Measurements from ENCODE around the gene ITPR3.

The ITPR3 gene

DNA sequence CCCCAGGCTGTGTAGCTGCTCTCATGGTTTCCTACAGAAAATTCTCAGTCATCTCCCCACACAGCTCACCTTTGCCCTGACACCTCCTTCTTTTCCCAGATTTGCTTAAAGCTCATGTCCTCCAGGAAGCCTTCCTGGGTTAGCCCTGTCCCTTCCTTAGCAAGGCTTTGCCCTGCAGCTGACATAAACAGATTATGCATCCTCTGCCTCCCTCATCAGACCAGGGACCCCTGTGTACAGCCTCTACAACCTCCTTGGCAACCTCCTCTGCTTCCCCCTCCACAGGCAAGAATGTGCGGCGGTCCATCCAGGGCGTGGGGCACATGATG, 50.6 kb downstream of the ITPR3 start:
- FAIRE-seq: no peak

DNA sequence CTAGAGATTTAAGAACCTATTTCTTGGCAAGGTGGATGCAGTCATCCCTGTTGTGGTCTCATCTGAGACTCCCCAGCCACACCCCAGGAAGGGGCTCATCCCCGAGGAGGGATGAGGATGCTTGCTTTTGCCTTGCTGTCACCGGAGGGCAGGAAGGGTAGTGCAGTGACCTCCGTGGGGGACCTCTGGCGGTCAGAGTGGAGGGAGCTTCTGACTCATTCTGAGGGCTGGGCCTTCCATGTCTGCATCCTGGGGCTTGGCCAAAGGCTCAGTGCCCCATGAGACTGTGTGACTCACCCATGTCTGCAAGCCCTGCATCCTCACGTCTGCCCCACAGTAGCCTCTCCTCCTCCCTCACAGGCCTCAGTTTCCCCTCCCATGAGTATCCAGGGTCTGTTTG, 51.7 kb downstream of the ITPR3 start:
- FAIRE-seq: no peak

DNA sequence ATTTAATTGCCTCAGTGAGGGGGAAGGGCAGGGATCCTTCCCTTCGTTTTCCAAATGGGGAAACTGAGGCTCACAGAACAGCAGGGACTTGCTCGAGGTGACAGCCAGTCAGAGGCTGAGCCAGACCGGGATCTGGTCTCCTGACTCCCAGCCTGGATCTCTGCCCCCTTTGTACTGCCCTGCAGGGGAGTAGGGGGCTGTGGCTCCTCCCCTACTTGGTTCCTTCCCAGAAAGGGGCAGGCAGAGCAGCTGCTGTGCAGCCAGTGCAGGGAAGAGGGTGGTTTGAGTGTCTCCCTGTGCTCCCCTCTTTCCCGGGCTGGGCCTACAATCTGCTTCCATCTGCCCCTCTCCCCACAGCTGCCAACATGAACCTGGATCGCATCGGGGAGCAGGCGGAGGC, 52.7 kb downstream of the ITPR3 start:
- FAIRE-seq: no peak

- FAIRE-seq: no peak
These were observed 54.8 kb downstream of the ITPR3 start for GRCh38 chr6:33675968-33676367.

DNA sequence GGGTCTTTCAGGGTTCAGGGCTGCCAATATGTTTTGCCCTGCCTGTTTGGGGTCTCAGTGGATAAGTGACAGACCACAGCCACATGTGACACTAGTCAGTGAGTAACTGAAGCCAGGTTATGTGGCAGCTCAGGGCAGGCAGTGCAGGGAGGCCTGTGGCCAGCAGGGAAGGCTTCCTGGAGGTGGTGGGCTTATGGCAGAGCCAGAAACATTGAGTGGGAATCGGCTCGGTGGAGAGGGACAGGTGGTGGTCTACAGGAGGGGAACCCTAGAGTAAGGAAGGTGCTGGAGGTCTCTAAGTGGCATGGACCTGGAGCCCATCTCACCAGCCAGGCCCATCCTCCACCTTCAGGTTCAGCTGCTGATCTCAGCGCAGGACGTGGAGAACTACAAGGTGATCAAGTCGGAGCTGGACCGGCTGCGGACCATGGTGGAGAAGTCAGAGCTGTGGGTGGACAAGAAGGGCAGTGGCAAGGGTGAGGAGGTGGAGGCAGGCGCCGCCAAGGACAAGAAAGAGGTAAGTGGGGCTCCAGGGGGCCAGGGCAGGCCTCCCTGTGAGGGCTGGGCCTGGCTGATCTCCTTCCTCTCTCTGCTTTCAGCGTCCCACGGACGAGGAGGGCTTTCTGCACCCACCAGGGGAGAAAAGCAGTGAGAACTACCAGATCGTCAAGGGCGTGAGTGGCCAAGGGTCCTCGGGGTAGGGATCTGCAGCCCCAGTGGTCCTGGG, 55.5 kb downstream of the ITPR3 start:
- FAIRE-seq: no peak

- no peak for FAIRE-seq
These were observed 56.1 kb downstream of the ITPR3 start for GRCh38 chr6:33677143-33677660.

DNA sequence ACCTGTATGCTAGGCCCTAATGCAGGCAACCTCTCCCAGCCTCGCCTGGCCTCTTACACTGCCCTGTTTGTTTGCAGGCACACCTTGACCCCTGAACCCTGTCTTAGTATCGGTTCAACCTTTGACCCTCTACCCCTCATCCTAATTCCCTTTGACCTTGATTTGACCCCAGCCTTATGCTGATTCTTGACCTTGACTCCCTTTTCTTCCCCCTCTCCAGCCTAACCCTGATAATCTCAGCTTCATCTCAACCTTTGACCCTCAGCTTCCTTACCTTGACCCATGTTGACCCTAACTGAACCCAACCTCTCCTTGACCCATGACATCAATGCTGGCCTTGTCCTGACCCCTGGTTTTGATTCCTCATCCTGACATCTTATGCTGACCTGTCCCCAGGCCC, 56.6 kb downstream of the ITPR3 start:
- FAIRE-seq: no peak

GRCh38 chr6:33678233-33678931, 57.3 kb downstream of the ITPR3 start:
- FAIRE-seq: no peak

GRCh38 chr6:33678932-33679490, 57.9 kb downstream of the ITPR3 start:
- FAIRE-seq: no peak

- FAIRE-seq: no peak
These were observed 58.6 kb downstream of the ITPR3 start for GRCh38 chr6:33679761-33680160.

DNA sequence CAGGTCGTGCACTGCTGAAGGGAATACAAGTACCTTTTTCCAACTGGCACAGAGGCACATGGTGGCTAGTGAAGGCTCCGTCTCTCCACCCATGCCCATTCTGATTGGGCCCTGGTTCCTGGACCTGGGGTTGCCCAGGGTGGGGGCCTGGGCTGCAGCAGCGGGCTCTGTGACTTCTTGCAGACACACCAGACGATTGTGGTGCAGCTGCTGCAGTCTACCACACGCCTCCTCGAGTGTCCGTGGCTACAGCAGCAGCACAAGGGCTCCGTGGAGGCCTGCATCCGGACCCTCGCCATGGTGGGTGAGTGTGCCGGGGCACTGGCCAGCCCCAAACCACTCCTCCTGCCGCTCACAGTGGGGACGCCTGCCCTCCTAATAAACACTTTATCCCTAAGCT, 61.2 kb downstream of the ITPR3 start:
- no peak for FAIRE-seq

- FAIRE-seq: no peak
These were observed 62.0 kb downstream of the ITPR3 start for GRCh38 chr6:33683051-33683571.

- no peak for FAIRE-seq
These were observed 62.7 kb downstream of the ITPR3 start for GRCh38 chr6:33683576-33684427.

GRCh38 chr6:33684428-33684896, 63.3 kb downstream of the ITPR3 start:
- FAIRE-seq: no peak

DNA sequence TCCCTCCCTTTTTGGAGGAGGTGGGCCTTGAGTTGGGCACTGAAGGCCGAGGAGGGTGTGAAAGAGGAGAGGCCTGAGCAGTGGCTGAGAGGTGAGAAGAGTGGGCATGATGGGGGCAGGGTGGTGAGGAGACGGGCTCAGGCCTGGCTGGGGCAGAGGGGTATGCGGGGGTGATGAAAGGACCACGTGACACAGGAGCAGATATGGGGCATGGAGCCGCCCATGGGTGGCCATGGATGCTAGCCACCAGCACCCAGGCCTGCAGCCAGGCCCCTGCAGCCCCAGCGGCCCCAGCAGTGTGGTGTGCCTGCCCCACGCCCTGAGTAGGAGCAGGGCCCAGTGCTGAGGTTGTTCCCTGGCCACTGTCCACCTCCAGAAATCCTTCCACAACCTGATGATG, 63.9 kb downstream of the ITPR3 start:
- FAIRE-seq: no peak

- FAIRE-seq: no peak
These were observed 64.5 kb downstream of the ITPR3 start for GRCh38 chr6:33685411-33686224.

- FAIRE-seq: no peak
These were observed 65.3 kb downstream of the ITPR3 start for GRCh38 chr6:33686225-33686924.

DNA sequence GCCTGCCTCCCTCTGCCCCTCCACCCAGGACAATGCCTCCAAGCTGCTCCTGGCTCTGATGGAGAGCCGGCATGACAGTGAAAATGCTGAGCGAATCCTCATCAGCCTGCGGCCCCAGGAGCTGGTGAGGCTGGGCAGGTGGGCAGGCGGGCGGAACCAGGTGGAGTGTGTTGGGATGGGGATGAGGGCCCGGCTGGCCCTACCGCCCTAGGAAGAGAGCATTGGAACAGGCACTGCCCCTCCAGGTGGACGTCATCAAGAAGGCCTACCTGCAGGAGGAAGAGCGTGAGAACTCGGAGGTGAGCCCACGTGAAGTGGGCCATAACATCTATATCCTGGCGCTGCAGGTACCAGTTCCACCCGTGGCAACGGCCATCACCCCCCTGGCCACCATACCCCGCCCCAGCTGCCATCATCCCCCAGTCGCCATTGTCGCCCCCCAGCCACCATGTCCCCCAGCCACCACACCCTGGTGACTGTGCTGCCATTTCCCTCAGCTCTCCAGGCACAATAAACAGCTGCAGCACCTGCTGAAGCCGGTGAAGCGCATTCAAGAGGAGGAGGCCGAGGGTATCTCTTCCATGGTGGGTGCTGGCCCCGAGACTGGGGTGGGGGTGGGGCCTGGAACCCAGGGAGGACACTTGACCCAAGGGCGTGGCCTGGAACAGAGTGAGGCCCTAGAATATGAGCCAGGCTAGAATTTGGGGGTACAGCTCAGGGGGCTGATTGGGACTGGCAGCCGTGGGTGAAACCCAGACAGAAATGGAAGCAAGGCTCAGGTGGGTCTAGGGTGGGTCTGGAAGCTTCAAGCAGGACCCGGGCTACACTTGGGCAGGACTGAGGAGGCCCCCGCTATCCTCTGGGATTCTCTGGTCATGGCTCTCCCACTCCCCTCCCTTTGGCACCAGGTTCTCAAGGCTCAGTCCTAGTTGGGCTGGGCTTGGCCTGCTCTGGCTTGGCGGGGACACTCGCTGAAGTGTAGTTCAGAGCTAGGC, 66.2 kb downstream of the ITPR3 start:
- FAIRE-seq: no peak

- FAIRE-seq: no peak
These were observed 66.9 kb downstream of the ITPR3 start for GRCh38 chr6:33688006-33688405.
